ENCODE results near the gene CBX5.

CBX5 gene

DNA sequence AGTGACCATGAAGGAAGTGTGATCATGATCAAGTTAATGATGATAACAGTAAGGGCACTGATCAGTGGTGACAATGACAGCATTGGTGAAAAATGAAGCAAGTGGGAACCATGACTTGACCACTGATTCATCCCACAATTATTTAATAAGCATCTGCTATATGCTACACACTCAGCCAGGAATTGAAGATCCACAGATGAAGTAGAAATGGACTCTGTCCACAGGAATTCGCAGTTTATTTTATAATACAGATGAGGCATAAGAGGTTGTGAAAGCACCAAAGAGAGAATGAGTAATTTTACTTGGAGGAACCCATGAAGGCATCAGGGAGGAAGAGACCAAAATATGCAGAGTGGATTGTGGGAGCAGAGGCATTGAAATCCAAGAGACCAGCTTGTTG is 57.3 kb downstream of the CBX5 start:
- DNase-seq (ENCODE audit: low spot score): no peak

- no peak for DNase-seq (ENCODE audit: low spot score)
Observed at GRCh38 chr12:54221402-54221984, 58.4 kb downstream of the CBX5 start.

DNA sequence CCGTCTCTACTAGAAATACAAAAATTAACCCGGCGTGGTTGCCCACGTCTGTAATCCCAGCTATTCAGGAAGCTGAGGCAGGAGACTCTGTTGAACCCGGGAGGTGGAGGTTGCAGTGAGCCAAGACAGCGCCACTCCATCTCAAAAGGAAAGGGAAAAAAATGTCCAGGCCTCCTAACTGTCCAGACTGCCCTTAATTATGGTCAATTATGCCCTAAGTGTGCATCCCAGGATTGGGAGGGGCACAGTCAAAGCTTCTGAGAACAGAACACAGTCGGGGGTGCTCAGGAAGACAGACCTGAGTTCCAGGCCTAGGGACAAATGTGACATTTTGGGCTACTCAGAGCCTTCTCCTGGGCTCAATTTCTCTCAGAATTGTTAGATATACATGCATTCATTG is 59.4 kb downstream of the CBX5 start:
- DNase-seq (ENCODE audit: low spot score): no peak

GRCh38 chr12:54220092-54220557 is 59.8 kb downstream of the CBX5 start:
- peak; percentile 63 for DNase-seq (ENCODE audit: low spot score)

GRCh38 chr12:54217774-54218241 is 62.1 kb downstream of the CBX5 start:
- DNase-seq (ENCODE audit: low spot score): no peak

GRCh38 chr12:54216797-54217661 is 62.9 kb downstream of the CBX5 start:
- peak; percentile 80 for DNase-seq (ENCODE audit: low spot score)

DNA sequence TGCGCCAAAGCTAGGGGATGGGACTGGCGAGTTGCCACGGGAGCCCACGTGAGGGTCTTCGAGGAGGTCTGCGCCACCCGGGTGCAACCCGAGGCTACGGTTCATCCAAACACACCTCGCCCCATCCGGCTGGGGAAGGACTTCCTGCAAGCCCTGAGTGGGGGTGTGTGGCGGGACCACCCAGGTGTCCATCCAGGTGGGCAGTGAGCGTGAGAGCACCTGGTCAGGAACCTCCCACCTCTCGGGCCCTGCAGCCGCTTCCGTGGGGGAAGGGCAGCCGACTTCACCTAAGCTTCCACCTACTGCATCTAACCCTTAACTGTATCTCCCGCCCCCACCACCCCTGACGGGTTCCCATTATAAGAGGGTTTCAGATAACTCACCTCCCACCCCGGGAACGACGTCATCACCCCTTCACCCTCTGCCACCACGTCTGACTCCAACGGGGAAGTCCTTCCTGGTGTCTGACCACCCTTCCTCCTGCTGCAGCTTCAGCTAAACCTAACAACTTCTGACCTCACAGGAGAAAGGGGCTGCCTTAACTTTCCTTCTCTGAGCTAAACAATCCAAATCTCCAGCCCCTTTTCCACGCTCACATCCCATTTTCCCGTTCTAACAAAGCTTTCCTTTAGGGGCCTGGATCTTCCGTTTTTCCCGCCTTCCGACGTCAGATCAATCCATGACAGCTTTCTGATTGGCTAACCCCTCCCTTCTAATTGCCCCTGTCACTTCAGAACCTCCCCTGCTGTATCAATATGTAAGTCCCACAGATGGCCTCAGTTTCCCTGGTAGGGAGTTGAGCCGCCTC is 63.7 kb downstream of the CBX5 start:
- DNase-seq (ENCODE audit: low spot score): peak; percentile 37

DNA sequence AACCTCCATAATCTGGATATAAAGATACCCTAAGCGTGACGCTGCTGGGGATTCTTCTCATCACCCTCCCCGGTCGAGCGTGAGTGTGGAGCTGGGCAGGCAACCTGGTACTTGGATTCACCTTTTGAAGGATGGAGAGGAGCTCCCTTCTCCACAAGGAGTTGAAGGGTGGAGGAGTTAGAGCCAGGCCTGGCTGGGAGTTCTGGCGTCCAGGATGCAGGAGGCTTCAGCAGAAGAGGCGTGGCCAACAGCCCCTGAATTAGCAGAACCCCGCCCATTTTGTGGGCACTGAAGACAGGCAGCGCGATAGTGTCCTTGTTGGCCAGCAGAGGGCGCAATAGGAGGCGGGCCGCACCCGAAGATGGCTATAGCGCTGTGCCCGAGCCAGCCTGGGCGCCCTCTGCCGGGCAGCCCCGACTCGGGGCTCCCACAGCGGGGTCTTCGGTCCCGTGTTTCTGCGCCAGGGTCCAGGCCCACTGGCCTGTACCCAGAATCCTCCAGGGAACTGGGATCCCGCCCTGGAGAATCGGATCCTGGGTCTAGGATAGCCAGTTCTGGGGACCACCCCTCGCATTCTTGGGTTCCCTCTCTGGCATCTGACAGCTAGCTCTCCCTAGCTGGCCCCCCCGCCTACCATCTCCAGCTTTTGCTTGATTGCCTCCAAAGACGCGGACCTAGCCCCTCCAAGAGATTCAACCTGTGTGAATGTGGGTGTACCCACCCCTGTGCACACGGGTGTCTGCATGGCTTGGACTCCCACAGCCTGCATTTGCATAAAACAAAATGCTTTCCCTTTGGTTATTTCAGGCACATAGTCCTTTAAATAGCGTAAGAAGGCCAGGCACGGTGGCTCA is 65.1 kb downstream of the CBX5 start:
- peak; percentile 95 for DNase-seq (ENCODE audit: low spot score)

- no peak for DNase-seq (ENCODE audit: low spot score)
Observed at GRCh38 chr12:54213079-54213478, 66.8 kb downstream of the CBX5 start.

DNA sequence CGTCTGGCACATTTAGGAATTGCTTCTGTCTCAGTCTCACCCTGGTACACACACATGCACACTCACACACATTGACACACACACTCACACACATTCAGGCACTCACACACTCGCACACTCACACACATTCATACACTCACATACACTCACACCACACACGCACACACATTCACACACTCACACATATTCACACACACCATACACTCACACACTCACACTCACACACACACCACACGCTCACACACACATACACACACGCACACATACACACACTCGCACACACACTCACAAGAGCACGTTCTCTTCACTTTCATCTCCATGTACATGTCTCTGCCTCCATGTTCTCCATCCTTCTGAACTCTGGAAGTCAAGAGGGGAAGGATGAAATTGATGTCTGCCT is 68.0 kb downstream of the CBX5 start:
- DNase-seq (ENCODE audit: low spot score): no peak

- DNase-seq (ENCODE audit: low spot score): no peak
Observed at GRCh38 chr12:54210400-54210790, 69.5 kb downstream of the CBX5 start.

DNA sequence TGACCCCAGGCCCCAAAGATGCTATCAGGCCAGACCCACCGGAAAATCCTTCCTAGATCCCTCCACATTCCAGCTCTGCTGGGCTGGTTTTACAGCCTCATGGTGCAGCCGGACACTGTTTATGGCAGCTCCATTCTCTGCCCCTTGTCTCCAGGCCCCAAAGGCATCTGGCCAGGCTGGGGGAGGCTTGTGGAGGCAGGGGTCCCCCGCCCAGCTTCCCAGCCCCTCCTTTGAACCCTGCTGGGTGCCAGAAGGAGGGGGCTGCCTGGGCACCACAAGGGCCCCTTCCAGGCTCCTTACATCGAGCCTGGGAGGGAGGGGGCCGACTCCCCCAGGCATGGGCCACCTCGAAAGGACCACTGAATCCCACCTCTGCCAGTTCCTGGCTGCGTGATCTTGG is 71.3 kb downstream of the CBX5 start:
- DNase-seq (ENCODE audit: low spot score): no peak

- peak; percentile 78 for DNase-seq (ENCODE audit: low spot score)
Observed at GRCh38 chr12:54207539-54208294, 72.2 kb downstream of the CBX5 start.

GRCh38 chr12:54206791-54207190 is 73.1 kb downstream of the CBX5 start:
- DNase-seq (ENCODE audit: low spot score): no peak

DNA sequence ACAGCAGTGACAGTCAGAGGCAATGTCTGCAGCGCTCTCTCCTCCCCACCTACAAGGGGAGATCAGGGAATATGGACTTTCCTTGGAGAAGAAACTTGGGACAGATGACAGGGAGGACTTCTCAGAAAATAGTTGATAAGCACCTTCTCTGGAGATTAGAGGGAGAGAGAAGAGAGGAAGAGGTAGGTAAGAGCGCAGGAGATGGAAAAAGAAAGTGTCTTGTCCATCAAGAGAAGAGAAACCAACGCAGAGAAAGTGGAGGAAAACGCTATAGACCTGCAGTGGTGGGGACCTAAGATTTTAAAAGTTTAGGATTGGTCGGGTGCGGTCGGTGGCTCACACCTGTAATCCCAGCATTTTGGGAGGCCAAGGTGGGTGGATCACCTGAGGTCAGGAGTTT is 75.6 kb downstream of the CBX5 start:
- DNase-seq (ENCODE audit: low spot score): no peak

GRCh38 chr12:54201001-54201794 is 78.7 kb downstream of the CBX5 start:
- peak; percentile 67 for DNase-seq (ENCODE audit: low spot score)

DNA sequence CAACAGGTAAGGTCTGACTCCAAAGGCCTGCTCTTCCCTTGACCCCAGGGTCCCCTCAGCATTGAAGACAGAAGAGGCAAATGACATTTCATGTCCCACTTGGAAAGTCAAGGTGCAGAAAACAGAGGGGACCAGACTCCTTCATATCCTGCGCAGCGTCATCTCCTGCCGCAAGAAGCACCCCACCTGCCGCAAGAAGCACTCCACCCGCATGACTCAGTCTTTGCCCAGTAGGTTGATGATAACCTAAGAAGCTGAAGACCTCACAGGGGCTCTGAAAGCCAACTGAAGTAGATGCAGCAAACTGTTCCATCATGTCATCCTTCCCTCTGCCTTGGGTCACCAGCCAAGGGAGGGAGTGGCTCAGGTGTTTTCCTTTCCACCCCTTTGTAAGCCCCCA is 79.5 kb downstream of the CBX5 start:
- DNase-seq (ENCODE audit: low spot score): no peak

DNA sequence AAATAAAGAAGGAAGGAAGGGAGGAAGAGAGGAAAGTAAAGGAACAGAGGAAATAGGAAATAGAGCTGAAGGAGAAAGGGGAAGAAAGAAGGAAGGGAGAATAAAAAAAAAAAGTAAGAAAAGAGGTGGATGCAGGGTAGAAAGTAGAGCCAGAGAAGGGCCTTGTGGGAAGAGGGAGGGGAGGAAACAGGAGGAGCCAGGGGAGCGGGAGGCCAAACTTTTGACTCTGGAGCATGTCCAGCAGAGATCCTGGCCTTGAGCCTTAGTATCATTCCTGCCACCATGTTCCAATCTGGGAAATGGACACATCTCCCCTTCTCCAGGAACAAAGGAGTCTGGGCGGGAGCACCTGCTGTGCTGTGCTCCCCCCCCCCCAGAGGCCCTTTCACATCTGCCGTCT is 80.0 kb downstream of the CBX5 start:
- no peak for DNase-seq (ENCODE audit: low spot score)

- DNase-seq (ENCODE audit: low spot score): no peak
Observed at GRCh38 chr12:54199034-54199433, 80.9 kb downstream of the CBX5 start.

DNA sequence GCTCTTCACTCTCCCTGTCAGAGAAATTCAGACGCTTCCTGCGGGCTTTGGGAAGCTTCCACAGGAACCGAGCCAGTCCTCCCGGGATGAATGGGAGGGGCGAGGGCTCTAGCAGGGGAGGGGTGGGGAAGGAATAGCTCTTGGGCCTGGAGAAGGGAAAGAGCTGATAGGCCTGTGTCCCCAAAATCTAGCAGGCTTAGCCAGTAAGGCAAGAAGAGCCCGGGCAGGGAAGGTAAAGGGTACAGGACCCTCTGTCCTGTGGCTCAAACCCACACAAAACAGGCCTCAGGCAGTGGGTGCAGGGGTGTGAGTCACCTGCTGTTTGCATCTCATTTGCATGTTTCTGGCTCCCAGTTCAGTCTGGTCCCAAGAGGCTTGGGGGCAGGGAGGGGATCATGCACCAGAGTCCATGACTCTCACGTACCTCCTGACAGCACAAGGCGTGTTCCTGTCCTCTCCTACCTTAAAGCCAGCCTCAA is 82.5 kb downstream of the CBX5 start:
- DNase-seq (ENCODE audit: low spot score): no peak
